ENCODE data around the gene CFAP410.
"Not testable (repeated sequence)": the region's sequence is repeated elsewhere in the genome, so short reads cannot be mapped to it uniquely, and the experiment has no call there.

The CFAP410 gene

DNA sequence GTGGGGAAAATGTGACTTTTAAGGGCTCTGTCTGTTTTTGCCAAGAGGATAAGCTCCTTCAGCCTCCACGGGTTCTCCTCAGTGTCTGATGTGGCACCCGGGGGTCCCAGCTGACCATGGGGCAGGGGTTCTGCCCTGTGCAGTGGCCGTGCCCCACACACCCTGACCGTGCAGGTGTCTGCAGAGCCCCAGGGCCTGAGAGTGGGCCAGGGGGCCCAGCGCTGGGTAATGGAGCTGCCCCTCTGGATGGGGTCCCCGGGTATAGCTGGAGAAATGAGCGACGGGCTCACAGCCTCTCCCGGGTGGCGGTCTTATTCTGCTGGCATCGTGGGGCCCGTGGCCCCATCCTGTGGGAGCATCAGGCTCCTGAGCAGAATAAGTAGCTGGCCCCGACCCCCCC, 42.3 kb downstream of the CFAP410 start:
- DNase-seq: no peak

DNA sequence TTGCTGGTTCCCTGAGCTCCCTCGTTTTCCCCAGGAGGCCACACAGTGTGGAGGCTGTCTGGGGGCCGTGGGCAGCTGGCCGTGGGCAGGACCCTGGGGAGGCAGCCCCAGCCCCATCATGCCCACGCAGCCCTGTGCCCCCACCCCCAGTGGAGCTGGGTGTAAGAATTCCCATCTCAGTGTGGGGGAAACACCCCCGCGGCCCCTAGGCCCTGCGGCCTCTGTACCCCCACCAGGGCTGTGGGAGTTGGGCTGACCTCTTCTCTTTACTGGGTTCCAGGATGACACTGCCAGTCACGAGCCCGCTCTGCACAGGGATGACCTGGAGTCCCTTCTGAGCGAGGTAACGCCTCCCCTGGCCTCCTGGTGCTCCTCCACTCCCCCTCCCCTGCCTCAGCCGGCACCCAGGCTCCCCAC, 43.1 kb downstream of the CFAP410 start:
- no peak for DNase-seq

DNA sequence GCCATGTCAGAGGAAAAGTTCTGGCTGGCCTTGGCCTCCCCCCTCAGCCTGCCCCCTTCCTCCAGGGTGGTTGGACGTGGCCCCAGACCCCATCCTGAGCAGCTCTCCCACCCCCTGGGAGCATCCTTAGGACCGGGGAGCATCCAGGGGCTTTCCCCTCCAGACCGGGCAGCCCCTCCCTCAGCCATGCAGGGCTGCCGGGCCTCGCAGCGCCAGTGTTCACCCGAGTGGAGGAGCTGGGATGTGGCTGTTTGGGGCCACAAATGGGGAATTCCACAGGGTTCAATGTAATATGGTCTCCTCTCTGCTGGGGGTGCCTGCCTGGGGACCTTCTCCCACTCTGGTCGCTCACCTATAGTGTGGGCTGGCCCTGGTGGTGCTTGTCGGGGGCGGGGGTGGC, 43.5 kb downstream of the CFAP410 start:
- no peak for DNase-seq

DNA sequence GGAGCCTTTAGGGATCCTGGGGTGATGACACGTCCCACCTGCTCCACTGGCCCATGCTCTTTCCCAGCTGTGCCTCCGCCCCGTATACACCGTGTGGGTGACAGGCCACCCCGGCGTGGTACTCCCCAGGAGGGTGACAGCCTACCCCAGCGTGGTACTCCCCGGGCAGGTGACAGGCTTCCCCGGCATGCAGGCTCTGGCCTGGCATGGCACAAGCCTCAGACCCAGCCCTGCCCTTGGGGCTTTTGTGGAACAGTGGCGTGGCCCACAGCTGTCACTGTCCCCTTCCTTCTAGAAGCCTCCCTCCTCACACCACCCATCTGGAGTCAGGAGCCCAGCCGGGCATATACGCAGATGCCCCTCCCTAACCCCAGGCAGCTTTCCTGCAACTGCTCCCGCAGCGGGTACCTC, 44.0 kb downstream of the CFAP410 start:
- DNase-seq: no peak

DNA sequence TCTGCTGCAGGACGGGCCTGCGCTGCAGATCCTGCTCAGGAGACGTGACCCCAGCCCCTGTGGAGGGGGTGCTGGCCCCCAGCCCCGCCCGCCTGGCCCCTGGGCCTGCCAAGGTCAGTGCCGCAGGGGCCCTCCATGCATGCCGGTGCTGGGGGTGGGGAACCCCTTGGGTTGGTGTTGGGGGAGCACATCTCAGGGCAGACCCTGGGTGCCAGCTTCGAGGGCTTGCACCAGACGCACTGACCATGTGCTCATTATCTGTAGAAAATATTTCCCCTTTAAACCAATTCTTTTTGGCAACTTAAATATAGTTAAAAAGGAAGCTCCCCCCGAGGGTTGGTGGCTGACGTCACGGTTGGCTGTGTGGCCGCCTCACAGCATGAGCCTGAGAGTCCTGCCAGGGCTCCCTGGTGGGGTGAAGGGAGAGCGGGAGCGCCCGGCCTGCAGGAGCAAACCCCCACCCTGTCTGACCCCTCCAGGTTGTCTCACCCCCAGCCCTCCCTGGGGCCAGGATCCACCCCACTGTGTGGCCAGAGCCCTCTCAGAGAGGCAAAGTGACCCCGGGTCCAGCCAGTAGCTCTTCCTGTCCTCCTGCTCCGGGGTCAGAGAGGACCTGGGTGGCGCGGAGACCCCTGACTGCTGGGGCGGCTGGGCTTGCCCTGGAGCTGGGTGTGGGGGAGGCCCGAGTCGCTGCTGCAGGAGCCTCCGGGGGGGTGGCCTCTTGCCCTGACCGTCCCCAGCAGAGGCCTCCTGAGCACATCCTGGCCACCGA, 44.6 kb downstream of the CFAP410 start:
- no peak for DNase-seq

DNA sequence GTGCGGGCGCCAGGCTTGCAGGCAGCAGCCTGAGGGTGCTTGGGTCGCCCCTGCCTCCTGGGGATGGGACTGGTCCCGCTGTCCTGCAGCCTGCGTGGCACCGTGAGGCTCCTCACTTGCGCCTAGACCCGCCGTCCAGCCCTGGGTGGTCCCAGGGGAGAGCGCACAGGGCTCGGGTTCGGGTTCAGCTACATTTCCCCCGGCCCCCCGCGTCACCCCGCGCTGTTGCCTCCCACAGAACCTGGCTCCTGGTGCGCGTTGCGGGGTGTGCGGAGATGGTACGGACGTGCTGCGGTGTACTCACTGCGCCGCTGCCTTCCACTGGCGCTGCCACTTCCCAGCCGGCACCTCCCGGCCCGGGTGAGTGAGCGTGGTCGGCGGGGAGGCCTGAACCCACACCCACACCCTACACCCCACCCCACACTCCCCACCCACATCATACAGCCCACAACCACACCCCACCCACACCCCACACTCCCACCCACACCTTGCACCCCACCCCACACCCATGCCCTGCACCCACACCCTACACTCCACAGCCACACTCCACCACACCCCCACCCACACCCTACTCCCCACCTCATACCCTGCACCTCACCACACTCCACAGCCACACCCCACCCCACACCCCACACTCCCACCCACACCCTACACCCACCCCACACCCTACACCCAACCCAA, 45.5 kb downstream of the CFAP410 start:
- no peak for DNase-seq

DNA sequence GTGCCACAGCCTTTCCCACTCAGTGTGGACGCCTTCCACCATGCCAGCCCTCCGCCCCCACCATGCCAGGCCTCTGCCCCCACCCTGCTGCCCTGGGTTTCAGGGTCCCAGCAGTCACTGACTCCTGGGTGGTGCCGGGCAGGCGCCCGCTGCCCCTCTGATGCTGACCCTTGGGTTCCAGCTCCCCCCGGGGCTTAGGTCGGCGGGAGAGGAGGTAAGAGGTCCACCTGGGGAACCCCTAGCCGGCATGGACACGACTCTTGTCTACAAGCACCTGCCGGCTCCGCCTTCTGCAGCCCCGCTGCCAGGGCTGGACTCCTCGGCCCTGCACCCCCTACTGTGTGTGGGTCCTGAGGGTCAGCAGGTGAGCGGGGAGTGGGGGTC, 46.4 kb downstream of the CFAP410 start:
- no peak for DNase-seq

DNA sequence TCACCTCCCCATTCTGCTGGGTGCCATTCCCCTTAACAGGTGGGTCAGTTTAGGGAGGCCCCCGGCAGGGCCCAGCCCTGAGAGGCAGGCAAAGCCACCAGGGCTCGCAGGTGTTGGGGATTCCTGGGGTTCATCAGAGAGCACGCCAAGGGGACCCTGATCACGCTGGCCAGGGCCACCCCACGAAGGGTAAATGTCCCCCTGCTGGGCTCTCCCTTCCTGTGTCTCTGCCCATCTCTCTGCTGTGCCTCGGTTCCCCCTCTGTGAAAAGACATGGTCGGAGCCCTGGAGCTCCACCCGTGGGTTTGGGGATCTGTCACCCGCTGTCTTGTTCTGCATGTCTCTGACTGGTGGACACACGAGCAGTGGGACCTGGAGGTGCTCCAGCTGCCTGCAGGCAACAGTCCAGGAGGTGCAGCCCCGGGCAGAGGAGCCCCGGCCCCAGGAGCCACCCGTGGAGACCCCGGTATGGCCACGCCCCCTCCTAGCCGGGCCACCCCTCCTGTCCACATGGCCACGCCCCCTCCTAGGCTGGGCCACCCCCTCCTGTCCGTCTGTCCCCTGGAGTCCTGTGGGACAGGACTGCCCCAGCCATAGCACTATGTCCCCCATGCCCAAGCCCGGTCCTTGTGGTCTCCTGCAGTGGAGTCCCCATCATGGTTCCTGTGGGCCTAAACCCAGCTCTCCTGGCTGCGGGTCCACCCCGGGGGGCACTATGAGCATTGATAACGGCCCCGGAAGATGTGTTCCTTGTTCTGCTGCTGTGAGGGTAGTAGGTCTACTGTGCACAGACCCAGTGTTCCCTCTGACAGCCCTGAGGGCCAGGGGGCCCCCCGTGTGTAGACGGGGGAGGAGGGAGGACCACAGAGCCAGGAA, 47.0 kb downstream of the CFAP410 start:
- DNase-seq: no peak

DNA sequence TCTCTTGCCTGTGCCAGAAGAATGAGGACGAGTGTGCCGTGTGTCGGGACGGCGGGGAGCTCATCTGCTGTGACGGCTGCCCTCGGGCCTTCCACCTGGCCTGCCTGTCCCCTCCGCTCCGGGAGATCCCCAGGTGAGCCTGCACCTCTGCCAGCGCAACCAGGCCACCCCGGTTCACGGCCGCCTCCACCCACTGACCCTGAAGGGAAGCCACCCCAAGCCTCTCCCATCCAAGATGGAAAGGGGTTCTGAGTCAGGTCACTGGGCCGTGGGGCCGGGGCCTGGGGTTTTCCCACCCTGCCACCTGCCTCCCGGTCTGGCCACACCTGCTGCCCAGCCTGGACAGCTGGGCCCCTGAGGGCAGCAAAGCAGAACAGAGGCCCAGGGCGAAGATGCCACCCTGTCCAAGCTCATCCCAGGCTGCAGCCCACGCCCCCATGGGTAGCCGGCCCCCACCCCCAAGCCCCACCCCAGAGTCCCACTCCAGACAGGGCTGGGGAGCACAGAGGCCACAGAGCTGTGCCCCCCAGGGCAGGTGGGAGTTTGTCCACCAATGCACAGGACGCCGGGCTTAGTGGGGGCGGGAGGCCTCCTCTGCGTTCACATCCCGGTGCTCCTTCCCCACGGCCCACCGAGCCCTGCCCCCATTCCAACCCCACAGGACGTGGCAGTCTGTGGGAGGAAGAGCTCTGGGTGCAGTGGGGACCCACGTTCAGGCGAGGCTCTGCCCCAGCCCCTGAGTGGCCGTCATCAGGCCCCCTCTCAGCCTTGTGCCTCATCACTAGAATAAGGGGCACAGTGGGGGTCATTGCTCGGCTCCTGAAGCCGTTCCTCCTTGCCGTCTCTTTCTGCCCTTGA, 47.9 kb downstream of the CFAP410 start:
- no peak for DNase-seq

DNA sequence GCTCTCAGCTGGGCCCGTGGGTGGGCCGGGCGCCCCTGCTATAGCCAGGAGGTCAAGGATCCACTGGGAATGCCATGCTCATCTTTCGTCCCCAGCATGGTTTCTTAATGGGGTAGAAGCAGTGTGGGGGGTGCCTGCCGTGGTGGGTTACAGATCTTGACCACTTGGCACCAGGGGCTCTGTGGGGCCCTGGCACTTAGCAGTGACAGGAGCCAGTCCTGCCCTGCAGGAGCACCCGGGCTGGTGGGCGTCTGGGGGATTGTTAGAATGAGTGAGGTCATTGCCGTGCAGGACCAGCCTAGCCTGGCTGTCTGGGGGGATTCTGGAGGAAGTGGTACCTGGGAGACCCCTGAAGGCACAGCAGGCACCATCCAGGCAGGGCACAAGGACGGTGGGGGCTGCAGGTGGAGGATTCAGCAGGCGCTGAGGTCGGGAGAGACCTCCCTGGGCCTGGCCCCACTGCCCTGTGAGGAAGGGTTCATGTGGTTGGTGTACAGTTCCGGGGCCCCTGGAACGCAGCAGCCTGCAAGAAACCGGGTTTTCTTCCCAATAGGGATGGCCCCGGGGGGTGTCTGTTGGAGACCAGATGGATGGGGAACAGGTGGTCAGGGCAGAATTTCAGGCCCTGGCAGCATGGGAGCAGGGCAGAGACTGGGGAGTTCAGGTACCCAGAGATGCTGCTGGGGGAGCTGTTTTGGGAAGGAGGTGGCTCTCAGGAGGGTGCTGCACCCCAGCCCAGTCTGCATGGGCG, 48.7 kb downstream of the CFAP410 start:
- DNase-seq: no peak

DNA sequence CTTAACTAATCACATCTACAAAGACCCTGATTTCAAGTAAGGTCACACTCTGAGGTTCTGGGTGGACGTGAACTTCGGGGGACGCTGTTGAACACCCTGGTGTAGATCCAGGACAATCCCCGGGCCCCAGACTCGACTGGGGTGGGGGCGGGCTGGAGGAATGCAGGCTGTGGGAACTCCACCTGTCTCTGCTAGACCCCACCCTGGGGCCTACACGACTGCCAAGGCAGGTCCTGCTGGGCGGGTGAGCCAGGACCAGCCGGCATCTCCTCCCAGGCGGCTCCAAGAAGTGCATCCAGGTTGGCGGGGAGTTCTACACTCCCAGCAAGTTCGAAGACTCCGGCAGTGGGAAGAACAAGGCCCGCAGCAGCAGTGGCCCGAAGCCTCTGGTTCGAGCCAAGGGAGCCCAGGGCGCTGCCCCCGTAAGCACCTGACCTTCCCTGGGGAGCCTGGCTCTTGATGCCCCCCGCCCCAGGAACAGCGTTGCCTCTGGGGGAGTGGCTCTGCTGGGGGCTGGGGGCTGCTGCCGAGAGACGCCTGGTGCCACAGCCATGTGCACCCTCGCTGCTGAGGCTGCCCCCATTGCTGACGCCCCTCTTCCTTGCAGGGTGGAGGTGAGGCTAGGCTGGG, 49.7 kb downstream of the CFAP410 start:
- no peak for DNase-seq

DNA sequence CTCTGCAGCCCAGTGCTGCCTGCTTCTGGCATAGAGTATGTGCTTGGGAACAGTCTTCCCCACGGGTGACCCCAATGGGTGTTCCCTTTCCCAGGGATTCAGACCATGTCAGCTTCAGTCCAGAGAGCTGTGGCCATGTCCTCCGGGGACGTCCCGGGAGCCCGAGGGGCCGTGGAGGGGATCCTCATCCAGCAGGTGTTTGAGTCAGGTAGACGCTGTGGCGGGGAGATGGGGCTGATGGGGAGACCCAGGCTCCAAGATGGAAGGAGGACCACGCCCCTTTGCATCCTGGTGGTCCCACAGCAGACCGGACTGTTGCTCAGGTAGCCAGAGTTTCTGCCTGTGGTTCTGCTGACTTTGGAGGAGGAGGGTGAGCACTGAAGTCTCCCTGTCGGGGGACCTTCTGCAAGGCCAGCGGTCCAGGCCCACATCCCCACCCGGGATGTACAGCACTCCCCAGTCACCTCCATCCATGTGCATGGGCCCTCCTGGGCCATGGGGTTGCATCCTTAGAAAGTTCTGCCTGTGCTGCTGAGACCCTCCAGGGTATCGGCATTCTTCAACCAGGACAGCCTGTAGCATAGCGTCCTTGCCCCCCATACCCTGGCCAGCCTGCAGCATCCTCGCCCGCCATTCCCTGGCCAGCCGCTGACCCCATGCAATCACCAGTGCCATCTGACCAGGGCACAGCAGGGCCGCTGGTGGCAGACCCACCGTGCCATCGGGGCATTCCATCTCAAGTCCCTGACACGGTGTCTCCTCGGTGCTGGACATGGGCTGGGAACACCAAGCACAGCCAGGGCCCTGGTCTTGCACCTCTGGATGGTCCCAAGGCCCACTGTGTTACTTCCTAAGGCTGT, 50.7 kb downstream of the CFAP410 start:
- DNase-seq: no peak

DNA sequence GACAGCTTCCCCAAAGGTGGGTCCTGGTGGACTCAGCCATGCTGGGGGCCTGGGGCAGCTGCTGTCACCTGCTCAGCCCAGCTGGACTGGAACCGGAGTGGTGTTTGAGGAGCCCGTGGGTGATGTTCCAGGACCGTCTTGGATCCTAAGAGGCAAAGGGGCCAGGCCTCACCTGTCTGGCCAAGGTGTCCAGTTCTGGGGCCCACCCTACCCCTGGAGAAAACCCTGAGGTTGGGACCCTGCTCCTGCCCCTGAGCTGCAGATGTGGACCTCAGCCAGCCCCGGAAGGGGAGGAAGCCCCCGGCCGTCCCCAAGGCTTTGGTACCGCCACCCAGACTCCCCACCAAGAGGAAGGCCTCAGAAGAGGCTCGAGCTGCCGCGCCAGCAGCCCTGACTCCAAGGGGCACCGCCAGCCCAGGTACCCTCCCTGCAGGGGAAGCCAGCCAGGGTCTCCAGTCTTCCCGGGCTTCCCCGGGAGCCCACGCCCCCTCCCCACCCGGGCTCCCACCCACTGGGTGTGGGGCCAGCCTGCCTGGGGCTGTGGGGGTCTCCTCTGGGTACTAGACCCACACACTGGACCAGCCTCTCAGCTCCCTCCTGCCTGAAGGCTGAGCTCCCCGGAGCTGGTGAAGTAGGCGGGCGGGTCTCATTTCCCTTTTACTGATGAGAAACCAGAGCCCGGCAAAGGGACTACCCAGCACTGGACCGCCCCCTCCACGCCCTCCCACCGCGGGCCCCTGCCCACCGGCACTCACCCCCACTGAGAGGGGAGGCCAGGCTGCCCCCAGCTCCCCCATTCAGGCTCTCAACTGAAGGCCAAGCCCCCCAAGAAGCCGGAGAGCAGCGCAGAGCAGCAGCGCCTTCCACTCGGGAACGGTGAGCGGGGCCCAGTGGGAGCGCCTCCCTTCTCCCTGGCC, 52.2 kb downstream of the CFAP410 start:
- no peak for DNase-seq

DNA sequence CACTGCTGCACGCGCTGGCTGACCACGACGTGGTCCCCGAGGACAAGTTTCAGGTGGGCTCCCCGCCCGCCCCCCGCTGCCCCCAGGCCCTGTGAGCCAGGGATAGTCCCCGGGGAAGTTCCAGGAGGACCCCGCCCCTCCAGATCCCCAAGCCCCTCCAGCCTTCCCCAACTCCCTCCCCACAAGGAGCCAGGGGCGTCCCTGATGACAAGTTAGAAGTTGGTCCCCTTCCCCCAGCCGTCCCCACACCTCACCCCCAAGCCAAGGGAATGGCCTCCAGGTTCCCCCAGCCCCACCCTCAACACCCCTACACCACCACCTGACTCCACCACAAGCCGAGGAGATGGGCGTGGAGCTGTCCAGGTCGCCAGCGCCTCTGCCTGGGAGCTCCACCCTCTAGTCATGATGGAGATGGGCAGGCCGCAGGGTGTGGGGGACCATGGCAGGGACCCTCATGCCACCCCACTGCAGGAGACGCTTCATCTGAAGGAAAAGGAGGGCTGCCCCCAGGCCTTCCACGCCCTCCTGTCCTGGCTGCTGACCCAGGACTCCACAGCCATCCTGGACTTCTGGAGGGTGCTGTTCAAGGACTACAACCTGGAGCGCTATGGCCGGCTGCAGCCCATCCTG, 53.0 kb downstream of the CFAP410 start:
- no peak for DNase-seq

DNA sequence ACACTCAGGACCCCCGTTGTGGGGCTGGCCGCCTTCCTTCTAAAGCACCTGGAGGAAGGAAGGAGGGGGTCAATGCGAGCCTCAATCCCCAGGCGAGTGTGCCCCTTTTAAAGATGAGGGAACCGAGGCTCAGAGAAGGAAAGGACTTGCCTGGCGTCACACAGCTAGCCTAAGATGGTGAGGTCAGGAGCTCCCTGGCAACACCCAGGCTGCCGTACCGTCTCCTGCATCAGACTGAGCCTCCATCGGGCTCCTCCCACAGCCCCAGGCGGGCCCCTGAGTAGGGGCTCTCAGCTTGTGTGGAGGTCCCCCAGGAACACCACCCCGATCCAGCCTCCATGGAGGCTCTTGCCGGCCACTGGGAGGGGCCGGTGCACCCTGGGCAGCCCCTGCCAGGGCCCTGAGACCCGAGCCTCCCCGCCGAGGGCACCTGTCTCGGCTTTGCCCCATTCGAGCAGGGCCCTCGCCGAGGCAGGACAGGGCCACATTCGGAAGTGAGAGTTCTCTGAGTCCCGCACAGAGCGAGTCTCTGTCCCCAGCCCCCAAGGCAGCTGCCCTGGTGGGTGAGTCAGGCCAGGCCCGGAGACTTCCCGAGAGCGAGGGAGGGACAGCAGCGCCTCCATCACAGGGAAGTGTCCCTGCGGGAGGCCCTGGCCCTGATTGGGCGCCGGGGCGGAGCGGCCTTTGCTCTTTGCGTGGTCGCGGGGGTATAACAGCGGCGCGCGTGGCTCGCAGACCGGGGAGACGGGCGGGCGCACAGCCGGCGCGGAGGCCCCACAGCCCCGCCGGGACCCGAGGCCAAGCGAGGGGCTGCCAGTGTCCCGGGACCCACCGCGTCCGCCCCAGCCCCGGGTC, 53.8 kb downstream of the CFAP410 start, which contains the start of gene AIRE:
AIRE (plus strand) TSS at position 739 of the 855 bp plus-strand sequence. CDS start 131 bp downstream, outside the sequence.
- no peak for DNase-seq

DNA sequence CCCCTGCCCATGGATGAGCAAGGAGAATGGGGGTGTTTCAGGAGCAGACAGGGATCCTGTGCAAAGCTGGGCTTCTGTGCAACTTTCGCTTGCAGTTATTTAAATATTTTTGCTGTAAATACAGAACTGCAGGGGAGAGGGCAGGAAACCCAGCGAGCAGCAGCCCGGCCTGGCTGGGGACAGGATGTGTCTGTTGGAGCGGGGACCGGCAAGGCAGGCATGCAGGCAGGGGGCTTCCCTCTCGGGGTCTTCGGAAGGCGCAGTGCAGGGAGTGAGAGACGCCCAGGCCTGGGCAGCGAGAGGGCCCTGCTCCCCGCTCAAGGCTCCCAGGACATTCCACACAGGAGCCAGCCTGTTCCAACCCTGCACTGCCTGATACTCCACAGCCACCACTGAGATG, 55.2 kb downstream of the CFAP410 start:
- no peak for DNase-seq

DNA sequence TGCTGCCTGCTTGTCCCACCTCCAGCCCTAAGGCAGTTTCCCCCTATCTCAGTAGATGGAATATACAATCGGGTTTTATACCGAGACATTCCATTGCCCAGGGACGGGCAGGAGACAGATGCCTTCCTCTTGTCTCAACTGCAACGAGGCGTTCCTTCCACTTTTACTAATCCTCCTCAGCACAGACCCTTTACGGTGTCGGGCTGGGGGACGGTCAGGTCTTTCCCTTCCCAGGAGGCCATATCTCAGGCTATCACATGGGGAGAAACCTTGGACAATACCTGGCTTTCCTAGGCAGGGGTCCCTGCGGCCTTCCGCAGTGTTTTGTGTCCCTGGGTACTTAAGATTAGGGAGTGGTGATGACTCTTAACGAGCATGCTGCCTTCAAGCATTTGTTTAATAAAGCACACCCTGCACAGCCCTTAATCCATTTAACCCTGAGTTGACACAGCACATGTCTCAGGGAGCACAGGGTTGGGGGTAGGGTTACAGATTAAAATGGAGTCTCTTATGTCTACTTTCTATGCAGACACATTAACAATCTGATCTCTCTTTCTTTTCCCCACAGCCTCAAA, 55.9 kb downstream of the CFAP410 start:
- not testable (repeated sequence) for DNase-seq
